HL-60/S4 treated with retinoic acid at 250 ng/mL for 4 days and 3 days (cell line): Measurements from ENCODE around the gene RAD50.
"Not testable (repeated sequence)": the region's sequence is repeated elsewhere in the genome, so short reads cannot be mapped to it uniquely, and the experiment has no call there.

Experiments
- in situ Hi-C: fragments of 300-500 bp; cut with MboI; formaldehyde crosslinking; loops from 2 replicates; pipeline ENCODE4 v1.7.0; 2022; ENCODE audit warnings: low sequenced_read_pairs

The RAD50 gene

GRCh38 chr5:132691755-132692631 lies 135.2 kb downstream of the RAD50 start:
- in situ Hi-C loops, result not testable (repeated sequence)

- in situ Hi-C loops, result no loop called here
Measured at GRCh38 chr5:132692632-132692967, 135.8 kb downstream of the RAD50 start.
